H9 (cell line): Measurements from ENCODE around the gene HMG20B. TPM values are rescaled to one million over a fixed set of nuclear protein-coding genes. Genes with fewer than 3 reads are reported as not detected.

Experiments used
- DNase-seq: peaks from one replicate; pipeline ENCODE4 v3.0.0-alpha.2; 2017
- H2AFZ ChIP-seq: one replicate; pipeline ENCODE4 v1.6.1; 2013; ENCODE audit warnings: mild to moderate bottlenecking, low read length, control low read depth, moderate library complexity
- H2AK5ac ChIP-seq: 2 replicates; pipeline ENCODE4 v1.6.1; 2013; ENCODE audit warnings: low read length, control low read depth, mixed read lengths; ENCODE audit not compliant: insufficient read length
- H2BK120ac ChIP-seq: one replicate; pipeline ENCODE4 v1.6.1; 2013; ENCODE audit warnings: low read depth, mild to moderate bottlenecking, low read length, control low read depth, inconsistent platforms; ENCODE audit not compliant: poor library complexity, severe bottlenecking
- H2BK12ac ChIP-seq: 2 replicates; pipeline ENCODE4 v1.6.1; 2013; ENCODE audit warnings: low read length, control low read depth, mixed read lengths, low read depth; ENCODE audit not compliant: insufficient read length
- H2BK15ac ChIP-seq: 2 replicates; pipeline ENCODE4 v1.6.1; 2013; ENCODE audit warnings: low read depth, low read length, control low read depth
- H2BK20ac ChIP-seq: one replicate; pipeline ENCODE4 v1.6.1; 2013; ENCODE audit warnings: low read depth, mild to moderate bottlenecking, low read length, control low read depth, inconsistent platforms; ENCODE audit not compliant: poor library complexity, severe bottlenecking
- H2BK5ac ChIP-seq: 2 replicates; pipeline ENCODE4 v1.6.1; 2013; ENCODE audit warnings: low read length, control low read depth, mixed read lengths; ENCODE audit not compliant: insufficient read length
- H3K14ac ChIP-seq: 2 replicates; pipeline ENCODE4 v1.6.1; 2013; ENCODE audit warnings: low read length, control low read depth; ENCODE audit not compliant: insufficient read depth
- H3K18ac ChIP-seq: 2 replicates; pipeline ENCODE4 v1.6.1; 2013; ENCODE audit warnings: low read depth, mild to moderate bottlenecking, mixed read lengths, low read length, control low read depth; ENCODE audit not compliant: insufficient read length
- H3K23ac ChIP-seq: 2 replicates; pipeline ENCODE4 v1.6.1; 2013; ENCODE audit warnings: low read length, control low read depth, mixed read lengths, low read depth; ENCODE audit not compliant: insufficient read length
- H3K23me2 ChIP-seq: 2 replicates; pipeline ENCODE4 v1.6.1; 2013; ENCODE audit warnings: low read depth, mild to moderate bottlenecking, mixed read lengths, low read length, control low read depth; ENCODE audit not compliant: insufficient read length, poor library complexity, severe bottlenecking
- H3K27ac ChIP-seq: 2 replicates; pipeline ENCODE4 v1.5.1; 2013; ENCODE audit warnings: low read length, control low read depth, mixed read lengths, low read depth; ENCODE audit not compliant: insufficient read length
- H3K27me3 ChIP-seq: 2 replicates; pipeline ENCODE4 v1.6.1; 2013; ENCODE audit warnings: low read length, control low read depth, inconsistent platforms; ENCODE audit not compliant: insufficient read depth
- H3K4ac ChIP-seq: 2 replicates; pipeline ENCODE4 v1.6.1; 2013; ENCODE audit warnings: low read depth, mild to moderate bottlenecking, control low read depth, inconsistent platforms, low read length, moderate library complexity
- H3K4me1 ChIP-seq: 2 replicates; pipeline ENCODE4 v1.6.1; 2013; ENCODE audit warnings: low read length, control low read depth, inconsistent platforms; ENCODE audit not compliant: insufficient read depth
- H3K4me2 ChIP-seq: 2 replicates; pipeline ENCODE4 v1.6.1; 2013; ENCODE audit warnings: low read length, control low read depth, mixed read lengths; ENCODE audit not compliant: insufficient read length, insufficient read depth
- H3K56ac ChIP-seq: 2 replicates; pipeline ENCODE4 v1.6.1; 2013; ENCODE audit warnings: low read depth, mild to moderate bottlenecking, mixed read lengths, low read length, control low read depth; ENCODE audit not compliant: insufficient read length
- H3K79me1 ChIP-seq: 2 replicates; pipeline ENCODE4 v1.6.1; 2013; ENCODE audit warnings: low read depth, mild to moderate bottlenecking, moderate library complexity, low read length, control low read depth, inconsistent platforms; ENCODE audit not compliant: insufficient read depth, poor library complexity, severe bottlenecking
- H3K79me2 ChIP-seq: 2 replicates; pipeline ENCODE4 v1.6.1; 2013; ENCODE audit warnings: low read length, control low read depth, inconsistent platforms; ENCODE audit not compliant: insufficient read depth
- H3K9ac ChIP-seq: 2 replicates; pipeline ENCODE4 v1.6.1; 2013; ENCODE audit warnings: low read length, control low read depth, mixed read lengths; ENCODE audit not compliant: insufficient read length; ENCODE audit errors: extremely low read depth
- H3K9me3 ChIP-seq: one replicate; pipeline ENCODE4 v1.6.1; 2013; ENCODE audit warnings: low read depth, low read length, inconsistent platforms; ENCODE audit not compliant: control insufficient read depth
- H3T11ph ChIP-seq: one replicate; pipeline ENCODE4 v1.6.1; 2013; ENCODE audit warnings: mild to moderate bottlenecking, low read length, control low read depth, inconsistent platforms
- H4K20me1 ChIP-seq: one replicate; pipeline ENCODE4 v1.6.1; 2013; ENCODE audit not compliant: control insufficient read depth, insufficient read length, insufficient read depth
- H4K5ac ChIP-seq: 2 replicates; pipeline ENCODE4 v1.6.1; 2013; ENCODE audit warnings: low read depth, mild to moderate bottlenecking, mixed read lengths, low read length, control low read depth; ENCODE audit not compliant: insufficient read length
- H4K8ac ChIP-seq: replicated peaks from 2 replicates; pipeline ENCODE4 v1.6.1; 2013; ENCODE audit warnings: low read length, control low read depth, mixed read lengths, low read depth; ENCODE audit not compliant: insufficient read length
- H4K91ac ChIP-seq: 2 replicates; pipeline ENCODE4 v1.6.1; 2013; ENCODE audit warnings: low read depth, mild to moderate bottlenecking, moderate library complexity, mixed read lengths, low read length, control low read depth; ENCODE audit not compliant: insufficient read length
- H3K27ac Mint-ChIP-seq, 3 experiments: 2 replicates in 2 of 3; 3 replicates in 1 of 3; pipeline ENCODE4 v1.8.0; 2020 to 2021; ENCODE audit warnings: mixed read lengths in 3 of 3, mild to moderate bottlenecking in 1 of 3, moderate library complexity in 1 of 3
- H3K27me3 Mint-ChIP-seq: 2 replicates; pipeline ENCODE4 v1.8.0; 2021; ENCODE audit warnings: low read depth, mild to moderate bottlenecking, moderate library complexity, mixed read lengths
- H3K36me3 Mint-ChIP-seq, 3 experiments: 2 replicates in 2 of 3; 3 replicates in 1 of 3; pipeline ENCODE4 v1.8.0; 2020 to 2021; ENCODE audit warnings: low read depth in 3 of 3, mixed read lengths in 3 of 3; ENCODE audit not compliant: insufficient read depth in 1 of 3
- H3K4me1 Mint-ChIP-seq, 2 experiments: 2 replicates each; pipeline ENCODE4 v1.8.0; 2020; ENCODE audit warnings: mixed read lengths in 2 of 2
- H3K4me3 Mint-ChIP-seq, 2 experiments: 2 replicates in 1 of 2; 3 replicates in 1 of 2; pipeline ENCODE4 v1.8.0; 2020 to 2021; ENCODE audit warnings: mild to moderate bottlenecking in 2 of 2, mixed read lengths in 2 of 2, moderate library complexity in 1 of 2
- H3K9me3 Mint-ChIP-seq, 2 experiments: 2 replicates in 1 of 2; 3 replicates in 1 of 2; pipeline ENCODE4 v1.8.0; 2020; ENCODE audit warnings: mild to moderate bottlenecking in 2 of 2, mixed read lengths in 2 of 2, moderate library complexity in 1 of 2
- CTCF ChIP-seq: fragments of 200-600 bp; sonication (generic); conservative IDR thresholded peaks from 3 replicates; pipeline ENCODE4 v1.8.0; 2021; ENCODE audit warnings: antibody characterized with exemption, mild to moderate bottlenecking
- WGBS: extraction: QIAGEN DNeasy Blood & Tissue Kit; methylation state at CpG from one replicate; pipeline ENCODE4 v1.1.7; 2013; ENCODE audit warnings: missing lambda C conversion rate, low lambda C conversion rate, mixed read lengths; ENCODE audit not compliant: insufficient read length; ENCODE audit errors: extremely low coverage; 5-methylcytosine and 5-hydroxymethylcytosine counted together
- total RNA-seq: library from RNA; stranded (reverse); gene quantifications from 2 replicates; pipeline ENCODE4 v1.2.1, GENCODE V29; 2021

Gene HMG20B
- total RNA-seq, 1 experiment from 2014 or later: 58.1 TPM

GRCh38 chr19:3609779-3610719 is 37.3 kb downstream of the HMG20B start:
- H3K27me3 ChIP-seq: peaks cover 5% of the 10 kb centered on the region; the same call in 1 of the 2 replicates
- no peaks in the 10 kb centered on the region for H3K79me2 ChIP-seq
- H2BK15ac ChIP-seq: no peak overlapping the region
- WGBS: no CpG with 5 or more reads among the region's 24 CpGs
- no peak overlapping the region for H2AK5ac ChIP-seq
- H2AFZ ChIP-seq: no peak overlapping the region
- H3K27ac ChIP-seq: no peak overlapping the region
- H2BK20ac ChIP-seq: no peak overlapping the region
- no peaks in the 10 kb centered on the region; the same call in 1 of the 2 replicates for H3K4me1 ChIP-seq
- H2BK5ac ChIP-seq: no peak overlapping the region
- no peak overlapping the region for H3T11ph ChIP-seq
- no peak for TF ChIP-seq CTCF
- H3K9ac ChIP-seq: no peak overlapping the region
- no peak overlapping the region for H2BK12ac ChIP-seq
- no peak overlapping the region for H4K91ac ChIP-seq
- DNase-seq: no peak
- H3K23me2 ChIP-seq: peaks cover 2% of the 10 kb centered on the region
- no peak overlapping the region for H3K56ac ChIP-seq
- H2BK120ac ChIP-seq: no peak overlapping the region
- no peak overlapping the region for H3K23ac ChIP-seq
- no peak overlapping the region for H3K14ac ChIP-seq
- no peaks in the 10 kb centered on the region for H3K79me1 ChIP-seq
- H3K4ac ChIP-seq: no peak overlapping the region
- no peaks in the 10 kb centered on the region for H3K9me3 Mint-ChIP-seq
- H3K36me3 Mint-ChIP-seq: peaks cover 7 to 12% (median 7%) of the 10 kb centered on the region in 3 experiments; a peak in 6 of 7 replicates
- no peak overlapping the region; a peak in 1 of 7 replicates for H3K27ac Mint-ChIP-seq
- no peaks in the 10 kb centered on the region for H4K20me1 ChIP-seq
- H3K4me2 ChIP-seq: no peak overlapping the region
- no peak overlapping the region for H3K4me3 Mint-ChIP-seq
- H3K4me1 Mint-ChIP-seq: peaks cover 12% of the 10 kb centered on the region in 2 experiments
- no peaks in the 10 kb centered on the region for H3K9me3 ChIP-seq
- H4K5ac ChIP-seq: no peak overlapping the region
- H3K18ac ChIP-seq: no peak overlapping the region
- no peaks in the 10 kb centered on the region; the same call in 1 of the 2 replicates for H3K27me3 Mint-ChIP-seq
- H4K8ac ChIP-seq: no peak overlapping the region
